ENCODE data around the gene PCSK7.
"Not testable (repeated sequence)": the region's sequence is repeated elsewhere in the genome, so short reads cannot be mapped to it uniquely, and the experiment has no call there.

The PCSK7 gene

DNA sequence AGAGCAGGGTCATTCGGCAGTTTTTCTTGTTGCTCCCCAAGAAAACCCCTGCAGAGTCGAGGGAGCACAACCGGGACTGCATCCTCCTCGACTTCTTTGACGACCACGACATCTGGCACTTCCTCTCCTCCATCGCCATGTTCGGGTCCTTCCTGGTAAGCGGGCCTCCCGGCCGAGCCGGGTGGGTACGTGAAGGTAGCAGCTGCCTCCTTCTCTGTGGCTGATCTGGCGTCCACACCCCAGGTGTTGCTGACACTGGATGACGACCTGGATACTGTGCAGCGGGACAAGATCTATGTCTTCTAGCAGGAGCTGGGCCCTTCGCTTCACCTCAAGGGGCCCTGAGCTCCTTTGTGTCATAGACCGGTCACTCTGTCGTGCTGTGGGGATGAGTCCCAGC lies 36.1 kb downstream of the PCSK7 start:
- no peak for DNase-seq

DNA sequence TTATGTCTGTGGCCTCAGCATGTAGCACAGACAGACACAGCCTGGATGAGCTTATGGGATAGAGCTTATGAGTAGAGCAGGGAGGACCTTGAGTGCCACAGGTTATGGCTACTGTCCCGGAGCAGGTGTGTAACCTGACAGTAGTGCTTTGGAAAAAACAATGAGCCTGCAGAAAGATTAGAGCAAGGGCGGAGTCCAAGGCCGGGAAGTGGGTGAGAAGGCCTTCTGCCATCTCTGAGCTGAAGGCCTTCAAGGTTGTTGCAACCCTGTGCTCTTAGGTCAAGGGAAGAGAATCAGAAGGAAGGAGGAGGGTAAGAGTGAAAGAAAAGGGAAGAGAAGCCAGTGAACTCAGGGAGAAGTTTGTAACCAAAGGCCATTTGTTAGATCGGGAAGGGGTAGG lies 36.6 kb downstream of the PCSK7 start:
- no peak for DNase-seq

DNA sequence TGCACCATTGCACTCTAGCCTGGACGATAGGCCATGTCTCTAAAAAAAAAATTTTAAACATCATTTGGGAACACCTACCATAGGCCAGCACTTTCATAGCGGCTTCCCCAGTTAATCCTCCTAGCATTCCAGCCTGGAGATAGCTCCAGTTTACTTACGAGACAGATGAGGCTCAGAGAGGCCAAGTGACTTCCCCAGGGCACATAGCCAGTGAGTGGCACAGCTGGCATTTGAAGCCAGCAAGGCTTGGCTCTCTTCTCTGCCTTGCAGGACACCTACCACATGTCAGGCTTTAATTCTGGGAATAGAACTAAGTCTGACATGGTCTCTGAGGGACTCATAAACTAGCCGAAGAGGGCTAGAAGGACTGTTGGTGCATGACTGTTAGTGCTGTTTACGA lies 37.6 kb downstream of the PCSK7 start:
- DNase-seq: no peak

DNA sequence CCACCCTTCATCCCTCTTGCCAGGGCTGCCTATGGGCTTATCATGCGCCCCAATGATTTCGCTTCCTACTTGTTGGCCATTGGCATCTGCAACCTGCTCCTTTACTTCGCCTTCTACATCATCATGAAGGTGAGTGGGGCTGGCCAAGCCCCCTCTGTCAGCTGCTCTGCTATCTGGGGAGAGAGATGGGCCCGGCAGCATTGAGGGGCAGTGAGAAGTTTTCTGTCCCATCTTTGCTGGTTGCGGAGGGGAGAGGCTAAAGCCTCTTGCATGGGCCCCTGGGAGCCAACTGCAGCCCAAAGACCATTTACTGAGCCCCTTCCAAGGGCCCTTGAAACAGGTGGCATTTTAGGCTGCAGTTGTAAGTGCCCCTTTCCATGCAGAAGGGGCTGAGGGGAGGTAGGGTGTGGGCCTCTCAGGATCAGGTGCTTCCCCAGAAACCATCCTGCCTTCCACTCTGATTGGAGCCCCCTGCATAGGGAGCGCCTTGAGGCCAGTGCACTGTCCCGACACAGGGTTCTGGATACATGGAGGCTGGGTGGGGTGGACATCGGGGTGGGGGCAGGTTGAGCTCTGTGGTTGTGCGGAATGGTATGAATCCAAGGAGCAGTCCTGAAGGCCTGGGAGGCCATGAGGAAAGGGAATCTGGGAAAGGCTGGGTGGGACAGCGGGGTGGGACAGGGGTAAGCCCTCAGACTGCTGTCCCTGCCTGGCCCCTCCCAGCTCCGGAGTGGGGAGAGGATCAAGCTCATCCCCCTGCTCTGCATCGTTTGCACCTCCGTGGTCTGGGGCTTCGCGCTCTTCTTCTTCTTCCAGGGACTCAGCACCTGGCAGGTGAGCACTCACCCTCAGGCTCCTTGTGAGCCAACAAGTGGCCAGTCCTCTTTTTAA lies 38.5 kb downstream of the PCSK7 start:
- no peak for DNase-seq

DNA sequence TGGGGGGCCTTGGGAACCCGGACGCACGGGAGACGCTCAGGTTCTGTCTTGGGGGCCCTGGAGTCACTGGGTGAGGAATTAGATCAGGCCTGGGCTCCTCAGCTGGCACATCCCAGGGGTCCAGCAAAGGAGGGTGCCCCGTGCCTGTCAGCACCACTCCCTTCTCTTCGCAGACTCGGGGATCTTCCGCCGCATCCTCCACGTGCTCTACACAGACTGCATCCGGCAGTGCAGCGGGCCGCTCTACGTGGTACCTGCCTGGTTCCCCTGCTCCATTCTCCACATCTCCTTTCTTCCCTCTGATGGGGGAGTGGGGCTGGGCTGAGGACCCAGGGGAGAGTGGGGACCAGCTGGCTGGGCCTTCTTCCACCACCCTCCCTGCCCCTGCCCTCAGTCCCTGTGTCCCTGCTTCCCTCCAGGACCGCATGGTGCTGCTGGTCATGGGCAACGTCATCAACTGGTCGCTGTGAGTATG lies 39.4 kb downstream of the PCSK7 start:
- no peak for DNase-seq

DNA sequence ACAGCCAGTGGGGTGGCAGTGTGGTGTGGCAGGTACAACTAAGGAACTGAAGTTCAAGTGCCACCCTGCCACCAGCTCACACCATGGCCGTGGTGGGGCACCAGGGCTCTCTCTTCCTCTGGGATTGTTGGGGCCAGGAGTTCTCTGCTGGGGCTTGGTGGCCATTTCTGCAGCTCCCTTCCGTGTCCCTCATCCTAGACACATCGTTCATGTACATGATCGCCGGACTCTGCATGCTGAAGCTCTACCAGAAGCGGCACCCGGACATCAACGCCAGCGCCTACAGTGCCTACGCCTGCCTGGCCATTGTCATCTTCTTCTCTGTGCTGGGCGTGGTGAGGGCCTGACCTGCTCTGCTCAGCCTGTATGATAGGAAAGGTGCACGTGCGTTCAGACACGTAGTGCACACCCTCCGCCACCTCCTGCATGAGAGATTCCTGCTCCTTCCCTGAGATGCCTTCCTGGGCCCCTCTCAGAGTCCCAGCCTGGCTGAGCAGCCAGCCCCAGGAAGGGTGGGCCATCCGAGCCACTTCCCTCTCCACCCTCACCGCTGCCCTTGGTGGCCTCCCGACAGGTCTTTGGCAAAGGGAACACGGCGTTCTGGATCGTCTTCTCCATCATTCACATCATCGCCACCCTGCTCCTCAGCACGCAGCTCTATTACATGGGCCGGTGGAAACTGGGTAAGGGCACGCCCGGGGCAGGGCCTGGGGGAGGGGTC lies 40.0 kb downstream of the PCSK7 start:
- no peak for DNase-seq

DNA sequence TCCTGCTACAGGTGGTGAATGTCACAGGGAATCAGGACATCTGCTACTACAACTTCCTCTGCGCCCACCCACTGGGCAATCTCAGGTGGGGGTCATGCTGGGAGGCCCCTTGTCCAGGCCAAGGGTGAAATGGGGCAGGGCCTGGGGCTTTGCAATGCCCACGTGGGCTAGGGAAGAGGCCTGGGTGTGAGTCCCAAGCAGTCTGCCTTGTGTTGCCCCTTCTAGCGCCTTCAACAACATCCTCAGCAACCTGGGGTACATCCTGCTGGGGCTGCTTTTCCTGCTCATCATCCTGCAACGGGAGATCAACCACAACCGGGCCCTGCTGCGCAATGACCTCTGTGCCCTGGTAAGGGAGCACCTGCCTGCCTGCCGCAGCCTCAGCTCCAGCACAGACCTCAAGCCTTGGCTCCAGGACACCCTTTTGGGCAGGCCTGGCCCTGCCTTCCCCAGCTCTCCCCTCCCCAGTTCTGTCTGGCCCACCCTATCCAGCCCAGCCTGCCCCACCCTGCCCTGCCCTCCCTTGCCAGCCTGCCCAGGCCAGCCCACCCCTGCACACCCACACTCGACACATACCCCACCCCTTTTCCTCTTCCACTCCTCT lies 41.8 kb downstream of the PCSK7 start:
- no peak for DNase-seq

DNA sequence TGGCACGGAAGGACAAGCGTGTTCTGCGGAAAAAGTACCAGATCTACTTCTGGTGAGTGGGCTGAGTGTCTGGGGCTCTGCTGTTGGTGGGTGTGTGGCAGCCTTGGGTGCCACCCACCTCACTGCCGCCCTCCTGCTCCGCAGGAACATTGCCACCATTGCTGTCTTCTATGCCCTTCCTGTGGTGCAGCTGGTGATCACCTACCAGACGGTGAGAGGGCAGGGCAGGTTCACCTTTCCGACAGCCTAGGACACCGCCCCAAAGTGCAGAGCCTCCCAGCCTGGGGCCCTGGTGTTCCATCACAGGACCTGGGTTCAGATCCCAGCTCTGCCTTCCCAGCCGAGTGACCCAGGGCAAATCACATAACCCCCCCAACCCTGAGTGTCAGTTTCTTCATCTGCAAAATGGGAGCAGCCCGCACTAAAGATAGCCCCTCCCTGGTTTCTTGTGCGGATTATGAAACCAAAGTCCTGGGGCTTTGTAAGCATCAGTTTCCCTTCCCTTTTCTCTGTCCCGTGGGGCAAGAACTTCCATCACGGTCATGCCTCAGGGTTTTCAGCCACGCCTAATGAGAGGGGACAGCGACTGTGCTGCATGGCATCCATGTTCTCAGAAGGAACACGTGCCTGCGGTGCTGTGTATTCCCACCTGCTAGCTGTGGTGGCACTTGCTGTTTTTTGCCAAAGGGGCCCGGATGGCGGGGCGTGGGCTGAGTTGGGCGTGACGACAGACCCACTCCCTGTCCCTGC lies 42.5 kb downstream of the PCSK7 start:
- DNase-seq: no peak

DNA sequence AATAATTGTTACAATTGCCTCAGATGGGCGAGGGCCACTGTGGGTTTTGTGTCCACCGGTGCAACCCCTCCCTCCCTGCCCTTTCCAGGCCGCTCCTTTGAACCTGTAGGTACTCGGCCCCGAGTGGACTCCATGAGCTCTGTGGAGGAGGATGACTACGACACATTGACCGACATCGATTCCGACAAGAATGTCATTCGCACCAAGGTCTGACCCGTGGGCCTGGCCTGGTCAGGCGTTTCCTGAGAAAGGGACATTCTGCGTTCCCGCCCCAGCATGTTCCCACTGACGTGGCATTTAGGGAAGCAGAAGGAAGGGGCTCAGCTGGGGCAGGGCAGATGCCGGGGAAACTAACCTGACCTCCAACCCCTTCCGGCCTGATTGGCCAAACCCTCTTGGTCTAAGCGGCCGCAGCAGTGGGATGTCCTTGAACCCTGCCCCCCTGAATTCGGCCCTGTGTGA lies 43.2 kb downstream of the PCSK7 start:
- DNase-seq: no peak

DNA sequence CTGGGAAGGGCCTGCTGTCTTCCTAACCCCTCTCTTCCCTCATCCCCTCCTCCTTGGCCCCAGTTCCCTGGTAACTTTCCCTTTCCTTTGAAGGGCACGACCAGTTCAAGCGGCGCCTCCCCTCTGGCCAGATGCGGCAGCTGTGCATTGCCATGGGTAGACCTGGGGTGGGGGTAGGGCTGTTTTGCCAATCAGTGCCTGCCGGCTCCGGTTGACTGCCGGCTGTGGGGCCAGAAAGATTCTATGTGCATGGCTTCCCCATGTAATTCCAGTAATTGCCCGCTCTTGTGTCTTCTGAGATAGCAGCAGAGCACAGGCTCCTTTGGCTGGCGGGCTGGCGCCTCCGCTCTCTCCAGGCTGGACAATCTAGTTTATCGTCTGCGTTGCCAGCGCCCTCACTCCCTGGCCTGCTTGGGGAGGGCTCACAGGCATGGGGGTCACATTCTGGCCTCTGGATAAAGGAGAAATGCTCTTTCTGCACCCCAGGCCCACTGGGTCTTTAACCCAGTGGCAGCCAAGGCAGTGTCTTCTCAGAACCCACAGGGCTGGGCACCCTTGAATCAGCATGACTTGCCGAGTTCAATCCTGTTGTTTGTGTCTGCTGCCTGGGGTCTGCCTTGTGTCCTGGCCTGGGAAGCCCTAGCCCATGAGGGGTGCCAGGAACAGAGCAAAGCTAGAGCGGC lies 43.9 kb downstream of the PCSK7 start:
- no peak for DNase-seq

DNA sequence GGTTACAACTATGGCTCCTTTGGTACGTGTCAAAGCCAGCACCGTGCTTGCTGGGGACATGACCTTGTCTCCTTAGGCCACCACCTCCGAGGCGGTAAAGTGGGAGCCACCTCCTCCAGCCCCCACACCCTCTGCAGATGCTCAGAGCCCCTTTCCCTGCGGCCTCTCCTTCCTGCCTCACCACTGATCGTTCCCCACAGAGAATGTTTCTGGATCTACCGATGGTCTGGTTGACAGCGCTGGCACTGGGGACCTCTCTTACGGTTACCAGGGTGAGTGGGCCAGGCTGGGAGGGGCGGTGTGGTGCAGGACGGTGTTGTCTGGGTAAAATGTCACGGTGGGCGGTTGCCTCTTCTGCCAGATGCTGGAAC lies 44.5 kb downstream of the PCSK7 start:
- no peak for DNase-seq

DNA sequence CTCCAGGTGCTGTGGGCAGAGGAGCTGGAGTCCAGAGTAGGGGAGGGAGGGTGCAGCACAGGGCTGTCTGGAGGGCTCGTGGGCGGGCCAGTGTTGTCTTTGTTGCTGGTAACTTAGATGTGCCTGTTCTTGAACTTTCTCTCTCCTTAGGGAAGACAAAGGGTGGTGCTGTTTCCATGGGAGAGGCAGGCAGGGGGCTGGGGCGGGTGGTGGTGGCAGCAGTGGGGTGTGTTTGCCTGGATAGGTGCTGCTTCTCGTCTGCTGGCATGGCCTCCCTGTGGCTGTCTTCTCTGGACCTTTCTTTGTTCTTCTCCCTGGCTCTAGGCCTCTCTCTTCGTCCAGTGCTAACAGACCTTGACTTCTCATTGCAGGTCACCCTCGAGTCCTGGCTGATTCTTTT lies 44.9 kb downstream of the PCSK7 start:
- DNase-seq: no peak

DNA sequence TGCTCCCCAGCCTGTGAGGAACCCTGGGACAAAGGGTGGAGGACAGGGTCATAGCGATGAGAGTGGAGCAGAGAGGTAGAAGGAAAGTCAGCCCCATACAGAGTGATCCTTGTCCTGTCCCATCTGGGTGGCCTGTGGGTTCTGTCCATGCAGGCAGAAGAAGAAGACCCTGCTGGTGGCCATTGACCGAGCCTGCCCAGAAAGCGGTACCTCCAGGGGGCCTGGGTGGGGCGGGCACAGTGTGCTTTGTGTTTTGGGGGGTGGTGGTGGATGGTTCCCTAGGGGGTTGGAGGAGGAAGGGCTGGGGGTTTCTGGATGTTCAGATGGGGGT lies 45.5 kb downstream of the PCSK7 start:
- no peak for DNase-seq

DNA sequence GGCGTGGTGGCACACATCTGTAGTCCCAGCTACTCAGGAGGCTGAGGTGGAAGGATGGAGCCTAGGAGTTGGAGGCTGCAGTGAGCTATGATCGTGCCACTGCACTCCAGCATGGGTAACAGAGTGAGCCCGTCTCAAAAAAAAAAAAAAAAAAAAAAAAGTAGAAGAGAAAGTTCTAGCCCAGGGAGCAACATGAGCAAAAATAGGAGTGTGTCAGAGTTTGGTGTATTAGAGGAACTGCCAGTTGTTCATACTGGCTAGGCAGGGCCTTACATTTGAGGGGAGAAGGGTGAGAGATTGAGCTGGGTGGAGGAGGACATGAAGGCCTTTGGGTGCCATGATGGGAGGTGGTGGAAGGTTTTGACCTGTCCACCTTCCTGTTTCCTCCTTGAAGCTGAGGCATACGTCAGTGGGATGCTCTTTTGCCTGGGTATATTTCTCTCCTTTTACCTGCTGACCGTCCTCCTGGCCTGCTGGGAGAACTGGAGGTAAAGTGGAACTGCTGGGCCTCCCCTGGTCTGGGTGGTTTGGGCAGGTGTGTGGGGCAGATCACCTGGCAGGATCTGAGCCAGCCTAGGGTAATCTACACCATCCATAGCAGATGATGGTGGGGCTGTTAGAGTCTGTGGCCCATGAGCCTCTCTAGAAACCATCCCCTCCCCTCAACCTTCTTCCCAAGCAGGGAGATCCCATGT lies 46.0 kb downstream of the PCSK7 start:
- DNase-seq: no peak

DNA sequence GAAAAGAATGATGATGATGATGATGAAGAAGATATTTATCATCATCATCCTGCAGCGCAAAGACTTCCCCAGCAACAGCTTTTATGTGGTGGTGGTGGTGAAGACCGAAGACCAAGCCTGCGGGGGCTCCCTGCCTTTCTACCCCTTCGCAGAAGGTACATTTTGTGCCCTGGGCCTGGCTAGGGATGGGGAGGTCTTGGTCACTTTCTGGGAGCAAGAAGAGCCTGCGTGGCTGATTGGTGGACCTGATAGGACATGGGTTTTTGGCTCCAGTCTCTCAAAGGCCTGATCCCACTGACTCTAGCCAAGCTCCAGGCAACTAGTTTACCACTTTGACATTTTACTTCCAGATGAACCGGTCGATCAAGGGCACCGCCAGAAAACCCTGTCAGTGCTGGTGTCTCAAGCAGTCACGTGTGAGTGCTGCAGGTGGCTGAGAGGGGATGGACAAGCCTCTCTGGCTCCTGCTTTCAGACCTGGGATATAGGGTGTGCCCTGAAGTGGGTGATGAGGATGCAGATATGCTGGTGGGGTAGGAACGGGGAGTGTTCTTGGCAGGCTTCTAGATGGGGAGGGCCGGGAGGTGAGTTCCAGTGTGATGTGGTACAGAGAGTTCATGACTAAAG lies 48.0 kb downstream of the PCSK7 start:
- DNase-seq: no peak

DNA sequence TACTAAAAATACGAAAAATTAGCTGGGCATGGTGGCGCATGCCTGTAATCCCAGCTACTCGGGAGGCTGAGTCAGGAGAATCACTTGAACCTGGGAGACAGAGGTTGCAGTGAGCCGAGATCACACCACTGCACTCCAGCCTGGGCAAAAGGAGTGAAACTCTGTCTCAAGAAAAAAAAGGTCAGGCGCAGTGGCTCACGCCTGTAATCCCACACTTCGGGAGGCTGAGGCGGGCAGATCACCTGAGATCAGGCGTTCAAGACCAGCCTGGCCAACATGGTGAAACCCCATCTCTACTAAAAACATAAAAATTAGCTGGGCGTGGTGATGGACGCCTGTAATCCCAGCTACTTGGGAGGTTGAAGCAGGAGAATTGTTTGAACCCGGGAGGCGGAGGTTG lies 48.7 kb downstream of the PCSK7 start:
- not testable (repeated sequence) for DNase-seq

DNA sequence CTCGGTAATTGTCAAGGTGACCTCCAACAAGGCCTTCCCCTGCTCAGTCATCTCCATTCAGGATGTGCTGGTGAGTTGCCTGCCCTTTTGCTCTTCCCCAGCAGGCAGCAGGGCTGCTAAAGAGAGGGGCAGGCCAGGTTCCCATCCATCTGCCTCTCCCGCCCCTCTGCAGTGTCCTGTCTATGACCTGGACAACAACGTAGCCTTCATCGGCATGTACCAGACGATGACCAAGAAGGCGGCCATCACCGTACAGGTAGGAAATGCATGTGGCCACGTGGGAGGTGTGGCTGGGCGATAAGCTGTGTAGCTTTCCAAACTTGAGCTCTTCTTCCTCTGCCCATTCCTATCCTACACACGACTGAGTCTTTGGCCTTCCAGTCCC lies 49.3 kb downstream of the PCSK7 start:
- no peak for DNase-seq

DNA sequence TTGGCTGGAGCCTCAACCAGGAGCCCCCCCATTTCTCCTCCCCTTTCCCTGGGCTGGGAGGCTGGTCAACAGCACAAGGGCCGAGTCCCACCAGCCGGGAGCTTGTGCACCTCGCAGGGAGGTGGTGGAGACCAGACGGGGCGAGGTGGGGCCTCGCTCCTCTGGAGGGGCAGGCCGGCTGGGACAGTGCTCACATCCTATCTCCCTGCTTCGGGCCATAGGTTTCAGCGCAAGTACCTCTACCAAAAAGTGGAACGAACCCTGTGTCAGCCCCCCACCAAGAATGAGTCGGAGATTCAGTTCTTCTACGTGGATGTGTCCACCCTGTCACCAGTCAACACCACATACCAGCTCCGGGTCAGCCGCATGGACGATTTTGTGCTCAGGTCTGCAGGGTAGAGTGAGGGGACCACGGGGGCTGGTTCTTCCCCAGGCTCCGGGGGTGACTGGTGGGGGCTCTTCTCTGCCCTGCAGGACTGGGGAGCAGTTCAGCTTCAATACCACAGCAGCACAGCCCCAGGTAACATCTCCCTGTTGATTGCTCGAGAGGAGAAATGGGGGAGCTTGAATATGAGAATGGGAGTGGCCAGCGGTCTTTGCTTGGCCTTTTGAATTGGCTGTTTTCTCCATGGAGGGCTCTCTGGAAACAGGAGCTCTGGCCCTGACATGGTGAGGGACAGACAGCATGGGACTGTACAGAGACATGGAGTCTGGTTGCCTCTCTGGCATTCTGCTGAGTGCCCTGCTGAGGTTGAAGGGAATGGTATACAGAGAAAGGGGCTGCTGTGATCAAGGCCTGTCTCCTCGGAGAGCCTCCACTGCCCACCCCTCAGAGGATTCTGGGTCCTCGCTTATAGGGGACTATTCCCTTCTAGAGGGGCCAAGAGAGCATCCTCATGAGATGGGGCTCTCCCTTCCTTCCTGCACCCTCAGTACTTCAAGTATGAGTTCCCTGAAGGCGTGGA lies 50.0 kb downstream of the PCSK7 start:
- DNase-seq: no peak

DNA sequence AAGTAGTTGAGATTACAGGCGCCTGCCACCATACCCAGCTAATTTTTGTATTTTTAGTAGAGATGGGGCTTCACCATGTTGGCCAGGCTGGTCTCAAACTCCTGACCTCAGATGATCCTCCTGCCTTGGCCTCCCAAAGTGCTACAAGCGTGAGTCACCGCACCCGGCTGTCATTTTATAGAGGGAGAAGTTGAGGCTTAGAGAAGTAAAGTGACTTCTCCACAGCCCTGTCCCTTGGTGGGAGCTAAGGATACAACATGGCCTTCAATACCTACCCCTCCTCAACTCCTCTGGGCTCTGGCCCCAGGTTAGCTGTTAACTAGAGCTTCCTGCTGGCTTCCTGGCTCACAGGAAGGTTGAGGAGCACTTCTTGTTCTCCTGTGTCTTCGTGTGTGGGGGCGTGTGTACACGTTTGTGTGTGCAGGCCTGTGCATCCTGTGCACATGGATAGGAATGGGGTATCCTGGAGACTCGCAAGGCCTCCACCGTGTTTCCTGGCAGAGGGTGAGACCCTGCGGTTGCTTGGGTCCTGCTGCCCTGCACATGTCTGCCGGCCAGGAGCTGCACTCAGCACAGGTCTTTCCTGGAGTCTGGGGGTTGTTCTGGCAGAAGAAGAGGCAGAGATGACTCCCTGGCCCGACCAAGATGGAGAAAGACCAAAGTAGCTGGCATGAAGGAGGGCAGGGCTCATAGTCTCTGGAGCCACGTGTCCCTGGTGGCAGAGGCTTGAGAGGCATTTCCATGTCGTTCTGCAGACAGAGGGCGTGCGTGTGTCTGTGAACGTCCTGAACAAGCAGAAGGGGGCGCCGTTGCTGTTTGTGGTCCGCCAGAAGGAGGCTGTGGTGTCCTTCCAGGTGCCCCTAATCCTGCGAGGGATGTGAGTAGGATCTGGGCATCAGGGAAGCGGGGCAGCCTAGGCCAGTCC lies 51.0 kb downstream of the PCSK7 start:
- DNase-seq: peak; percentile 45 to 51

All from activated CD4-positive, alpha-beta T cell treated with anti-CD3 and anti-CD28 coated beads, Interleukin-2, amount 50 U/mL, for 4 hours (primary cell).